Measurements from ENCODE around the gene EIF3D.

The EIF3D gene

DNA sequence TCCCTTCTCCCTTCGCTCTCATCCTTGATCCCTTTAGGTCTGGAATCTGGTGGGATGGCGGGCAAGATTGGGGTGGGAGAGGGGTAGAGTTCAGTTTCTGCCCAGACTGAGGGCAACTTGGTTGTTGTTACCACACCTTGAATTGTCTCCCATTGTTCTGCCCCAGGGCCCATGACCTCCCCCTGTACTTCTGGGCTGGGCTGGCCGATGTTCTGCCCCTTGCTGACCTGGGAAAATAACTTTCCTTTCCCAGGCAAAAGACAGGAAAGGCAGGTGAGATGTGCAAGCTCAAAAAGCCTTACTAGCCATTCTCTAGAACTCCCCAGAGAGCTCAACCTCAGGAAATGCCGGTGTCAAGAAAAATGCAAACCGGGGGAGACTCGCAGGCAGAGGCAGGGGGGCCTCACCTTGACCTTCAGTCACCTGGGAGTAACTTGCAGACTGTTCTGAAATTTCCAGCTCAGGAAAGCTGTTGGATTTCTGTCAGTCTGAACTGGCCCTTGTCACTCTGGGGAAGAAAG, 32.4 kb upstream of the EIF3D start:
- no peak for TF ChIP-seq CTCF (IDR thresholded peaks at IDR 0.05; ENCODE audit: unreplicated experiment in 3 of 3)
- Mint-ChIP-seq H3K27me3 (ENCODE audit: low read depth) (peaks cover 20% of the 10 kb centered on the region), H3K9me3 (no peaks in the 10 kb centered on the region), H3K36me3 (ENCODE audit: low read depth) (no peaks in the 10 kb centered on the region), H3K4me3 (no peak overlapping the region), H3K27ac (no peak overlapping the region), H3K4me1 (peaks cover 11% of the 10 kb centered on the region)

DNA sequence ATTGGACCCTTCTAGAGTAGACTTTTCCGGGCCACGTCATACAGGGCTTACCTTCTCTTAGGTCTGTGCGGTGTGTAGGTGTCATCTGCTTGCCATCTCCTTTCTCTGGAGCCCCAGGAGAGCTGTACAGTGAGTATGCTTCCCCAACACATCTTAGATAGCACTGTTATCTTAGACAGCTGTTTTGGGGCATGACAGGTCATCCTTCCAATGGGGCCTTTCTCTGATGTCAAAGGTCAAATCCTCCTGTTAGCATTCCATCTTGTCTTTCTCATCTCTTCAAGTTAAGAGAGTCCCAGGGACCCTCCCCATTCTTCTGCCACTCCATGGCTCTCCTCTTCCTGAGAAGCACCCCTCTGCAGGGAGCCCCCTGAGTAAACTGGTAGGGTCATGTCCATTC, 31.0 kb upstream of the EIF3D start:
- Mint-ChIP-seq H3K27me3 (ENCODE audit: low read depth) (peaks cover 16% of the 10 kb centered on the region), H3K4me3 (no peak overlapping the region), H3K4me1 (peaks cover 11% of the 10 kb centered on the region), H3K36me3 (ENCODE audit: low read depth) (no peaks in the 10 kb centered on the region), H3K9me3 (no peaks in the 10 kb centered on the region), H3K27ac (no peak overlapping the region)
- TF ChIP-seq CTCF (IDR thresholded peaks at IDR 0.05; ENCODE audit: unreplicated experiment in 3 of 3), result no peak

DNA sequence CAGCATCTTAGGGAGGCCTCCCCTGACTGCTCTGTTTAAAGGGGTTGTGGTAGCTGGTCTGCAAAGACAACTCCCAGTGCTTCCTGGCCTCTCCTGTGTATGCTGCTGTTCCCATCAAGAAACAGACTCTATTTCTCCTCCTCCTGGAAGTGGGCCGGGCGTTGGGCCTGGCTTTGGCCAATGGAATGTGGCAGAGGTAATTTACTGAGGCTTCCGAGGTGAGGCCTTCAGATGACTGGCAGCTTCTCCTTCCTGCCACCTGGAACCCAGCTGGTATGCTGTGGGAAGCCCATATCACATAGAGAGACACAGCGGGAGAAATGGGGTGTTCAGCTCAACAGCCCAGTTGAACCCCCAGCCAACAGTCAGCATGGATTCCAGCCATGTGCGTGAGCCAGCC, 25.1 kb upstream of the EIF3D start:
- no peaks in the 10 kb centered on the region for H3K36me3 Mint-ChIP-seq (ENCODE audit: low read depth)

GRCh38 chr22:36552289-36552688, 23.3 kb upstream of the EIF3D start:
- TF ChIP-seq CTCF (IDR thresholded peaks at IDR 0.05; ENCODE audit: unreplicated experiment in 3 of 3), result no peak
- Mint-ChIP-seq H3K36me3 (ENCODE audit: low read depth) (no peaks in the 10 kb centered on the region), H3K27me3 (ENCODE audit: low read depth) (peaks cover 43% of the 10 kb centered on the region), H3K27ac (no peak overlapping the region), H3K4me3 (no peak overlapping the region), H3K9me3 (no peaks in the 10 kb centered on the region), H3K4me1 (no peaks in the 10 kb centered on the region)

More for the DNA sequence above, 25.1 kb upstream of the EIF3D start:
- no peak for TF ChIP-seq CTCF (IDR thresholded peaks at IDR 0.05; ENCODE audit: unreplicated experiment in 3 of 3)
- Mint-ChIP-seq H3K4me3 (no peak overlapping the region), H3K27ac (no peak overlapping the region), H3K27me3 (ENCODE audit: low read depth) (peaks cover 35% of the 10 kb centered on the region), H3K9me3 (no peaks in the 10 kb centered on the region), H3K4me1 (no peaks in the 10 kb centered on the region)

DNA sequence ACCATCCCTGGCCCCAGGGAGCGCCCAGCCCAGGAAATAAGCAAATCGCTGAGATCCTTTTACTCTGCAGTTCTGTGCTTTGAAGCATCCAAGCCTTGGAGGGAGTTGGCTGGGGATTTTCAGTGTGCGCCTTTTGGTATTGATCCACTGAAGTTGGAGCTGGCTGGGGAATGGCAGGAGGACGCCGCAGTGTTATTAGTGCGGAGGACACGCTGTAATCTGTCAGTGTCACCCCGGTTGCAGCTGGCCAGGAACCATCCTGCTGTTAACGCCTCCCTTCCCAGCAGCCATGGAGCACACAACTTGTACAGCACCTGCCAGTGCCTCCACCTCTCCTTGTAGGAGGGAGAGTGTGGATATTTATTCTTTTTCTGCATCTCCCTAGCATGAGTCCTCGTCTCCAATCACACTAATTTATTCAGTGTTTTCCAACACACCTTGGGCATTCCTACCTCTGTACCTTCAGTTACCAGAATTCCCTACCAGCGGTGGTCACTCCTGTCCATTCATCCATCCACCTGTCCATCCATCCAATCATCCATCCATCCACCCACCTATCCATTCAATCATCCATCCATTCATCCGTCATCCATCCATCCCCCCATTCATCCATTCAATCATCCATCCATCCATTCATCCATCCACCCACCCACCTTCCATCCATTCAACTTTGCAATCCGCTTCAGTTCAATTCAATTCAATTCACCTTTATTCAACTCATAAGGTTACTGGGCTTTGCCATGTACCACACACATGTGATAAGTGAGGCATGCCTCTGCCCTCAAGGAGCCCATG, 21.9 kb upstream of the EIF3D start:
- no peak overlapping the region for H3K27ac Mint-ChIP-seq
- no peaks in the 10 kb centered on the region for H3K4me1 Mint-ChIP-seq

More for the DNA sequence above, 21.9 kb upstream of the EIF3D start:
- TF ChIP-seq CTCF (IDR thresholded peaks at IDR 0.05; ENCODE audit: unreplicated experiment in 3 of 3), result no peak
- Mint-ChIP-seq H3K4me3 (no peak overlapping the region), H3K27me3 (ENCODE audit: low read depth) (peaks cover 39% of the 10 kb centered on the region), H3K9me3 (no peaks in the 10 kb centered on the region), H3K36me3 (ENCODE audit: low read depth) (no peaks in the 10 kb centered on the region)
